Measurements from ENCODE around the gene PSMG3. TPM values are rescaled to one million over a fixed set of nuclear protein-coding genes. Genes with fewer than 3 reads are reported as not detected.
A peak's percentile ranks its signal among the peaks of the same experiment; 100 is the strongest.

Gene PSMG3
- total and polyA plus RNA-seq, 2 of the 8 experiments (the other 6 are each of a cell fraction or from before 2014, with no cell fraction given) = 30.2 to 62.0 TPM

GRCh38 chr7:1548438-1548831, 21.4 kb downstream of the PSMG3 start:
- no peak for FAIRE-seq
- H3K79me2 ChIP-seq (ENCODE audit: control insufficient read depth in 1 of 2, insufficient read depth in 2 of 2, low read length in 2 of 2) = no peaks in the 10 kb centered on the region
- no peak overlapping the region for H4K5ac ChIP-seq (ENCODE audit: insufficient read length, low read depth, low read length)
- no peak overlapping the region for H4K8ac ChIP-seq (ENCODE audit: extremely low read depth, insufficient read depth, low read length)
- H3K4ac ChIP-seq (replicated peaks; ENCODE audit: insufficient read length, low read depth, low read length) = no peak overlapping the region
- no peaks in the 10 kb centered on the region for H3K36me3 ChIP-seq (ENCODE audit: control insufficient read depth in 2 of 4, insufficient read depth in 4 of 4, low read length in 3 of 4)
- H2AFZ ChIP-seq (ENCODE audit: low read length) = no peak overlapping the region
- H3K18ac ChIP-seq (ENCODE audit: extremely low read depth, low read length) = no peak overlapping the region
- no peak overlapping the region for H3K9ac ChIP-seq (replicated peaks in 1 of 4; ENCODE audit: extremely low read depth in 1 of 4, low read depth in 3 of 4, low read length in 3 of 4)
- H2BK12ac ChIP-seq (ENCODE audit: low read depth, low read length) = no peak overlapping the region
- H2BK120ac ChIP-seq (replicated peaks; ENCODE audit: low read depth, low read length) = no peak overlapping the region
- H3K4me1 ChIP-seq (replicated peaks in 1 of 4; ENCODE audit: control insufficient read depth in 3 of 4, insufficient read depth in 4 of 4, low read length in 3 of 4) = no peaks in the 10 kb centered on the region
- no peak overlapping the region for H4K91ac ChIP-seq (replicated peaks; ENCODE audit: insufficient read length, low read length)
- peaks cover 0 to 3% of the 10 kb centered on the region in 2 experiments for H4K20me1 ChIP-seq (replicated peaks in 1 of 2; ENCODE audit: control insufficient read depth in 1 of 2, insufficient read depth in 2 of 2, low read length in 2 of 2)
- 89% methylated on average over 9 of the region's 17 CpGs; no CpG with 5 or more reads in 1 of the 2 experiments for WGBS, 2 experiments (ENCODE audit: extremely low coverage in 1 of 2, insufficient coverage in 1 of 2, insufficient read length in 1 of 2, insufficient replicate concordance in 2 of 2, low coverage in 1 of 2, low lambda C conversion rate in 2 of 2, missing lambda C conversion rate in 1 of 2)
- no peak overlapping the region for H3K23ac ChIP-seq (ENCODE audit: insufficient read length)
- no peak overlapping the region for H3K56ac ChIP-seq (replicated peaks; ENCODE audit: insufficient read length, low read depth, low read length)
- H3K27me3 ChIP-seq (replicated peaks in 1 of 4; ENCODE audit: control insufficient read depth in 3 of 4, extremely low read depth in 1 of 4, insufficient read depth in 3 of 4, low read length in 3 of 4) = no peaks in the 10 kb centered on the region
- H3K79me1 ChIP-seq (ENCODE audit: low read depth, low read length) = no peaks in the 10 kb centered on the region
- H2BK5ac ChIP-seq (ENCODE audit: low read depth, low read length) = 0 out of 2 replicates have a peak overlapping the region, but pooled peaks have one; percentile 21
- ChIA-PET CTCF (ENCODE audit: partially characterized antibody) (interaction anchor here (0.6 to 1.7 kb wide), 8 partner anchors 10 to 210 kb away, joined by 3 to 12 read pairs (median 4); no protein-coding TSS in a partner anchor), POLR2A (ENCODE audit: partially characterized antibody) (interaction anchor here (1.4 kb wide), 1 partner anchor 73 kb away, joined by 3 read pairs; no protein-coding TSS in a partner anchor)
- H2AK5ac ChIP-seq (ENCODE audit: low read depth, low read length) = no peak overlapping the region
- no peak overlapping the region for H3K4me3 ChIP-seq (ENCODE audit: extremely low read depth in 1 of 4, insufficient read depth in 2 of 4, low read depth in 3 of 4, low read length in 4 of 4)
- no peak for DNase-seq (ENCODE audit: low read depth in 1 of 2, low spot score in 2 of 2)
- H3K14ac ChIP-seq (ENCODE audit: insufficient read length) = no peak overlapping the region
- H2BK15ac ChIP-seq (ENCODE audit: low read length) = no peak overlapping the region
- no peaks in the 10 kb centered on the region for H3K23me2 ChIP-seq (ENCODE audit: low read depth, low read length)
- H3K4me2 ChIP-seq (ENCODE audit: insufficient read depth in 1 of 2, low read depth in 2 of 2, low read length in 2 of 2) = no peak overlapping the region
- H2BK20ac ChIP-seq (ENCODE audit: low read length) = no peak overlapping the region
- H3K9me3 ChIP-seq (ENCODE audit: insufficient read depth in 2 of 2, low read depth in 1 of 2, low read length in 1 of 2) = no peaks in the 10 kb centered on the region
- H3K27ac ChIP-seq (ENCODE audit: low read depth, low read length) = no peak overlapping the region
- TF ChIP-seq CBX5 (IDR thresholded peaks at IDR 0.05; ENCODE audit: low read depth, low read length) = no peak
- peak; percentile 27 to 29; a peak in 3 of 4 replicates for TF ChIP-seq RAD21 (IDR thresholded peaks at IDR 0.05 in 1 of 2, conservative IDR thresholded peaks at IDR 0.05 in 1 of 2; ENCODE audit: low read depth in 2 of 2, low read length in 2 of 2)
